Hepatocyte (in vitro differentiated cells): ENCODE results near the gene VPS54. TPM values are rescaled to one million over a fixed set of nuclear protein-coding genes. Genes with fewer than 3 reads are reported as not detected.

Experiments
- DNase-seq: peaks from one replicate; pipeline ENCODE4 v3.0.0-alpha.2; 2016; ENCODE audit warnings: low spot score
- H2AFZ ChIP-seq: fragments of 200-600 bp; sonication (generic); 2 replicates; pipeline ENCODE4 v1.6.0; 2016; ENCODE audit warnings: antibody characterized with exemption, mild to moderate bottlenecking
- H3K27ac ChIP-seq: fragments of 200-600 bp; sonication (generic); 2 replicates; pipeline ENCODE4 v1.5.1; 2016; ENCODE audit warnings: mild to moderate bottlenecking
- H3K27me3 ChIP-seq: fragments of 200-600 bp; sonication (generic); 2 replicates; pipeline ENCODE4 v1.6.1; 2016
- H3K36me3 ChIP-seq: fragments of 200-600 bp; sonication (generic); replicated peaks from 2 replicates; pipeline ENCODE4 v1.5.1; 2016; ENCODE audit warnings: low read depth; ENCODE audit not compliant: insufficient read depth
- H3K4me1 ChIP-seq: fragments of 200-600 bp; sonication (generic); 2 replicates; pipeline ENCODE4 v1.5.1; 2016; ENCODE audit warnings: mild to moderate bottlenecking, moderate library complexity; ENCODE audit not compliant: insufficient read depth
- H3K4me2 ChIP-seq: fragments of 200-600 bp; sonication (generic); 2 replicates; pipeline ENCODE4 v1.6.0; 2016
- H3K4me3 ChIP-seq: fragments of 200-600 bp; sonication (generic); 2 replicates; pipeline ENCODE4 v1.5.1; 2016; ENCODE audit warnings: mild to moderate bottlenecking
- H3K79me2 ChIP-seq: fragments of 200-600 bp; sonication (generic); 2 replicates; pipeline ENCODE4 v1.6.0; 2017; ENCODE audit warnings: mild to moderate bottlenecking
- H3K9me2 ChIP-seq: fragments of 200-600 bp; sonication (generic); replicated peaks from 2 replicates; pipeline ENCODE4 v1.6.0; 2017; ENCODE audit warnings: mild to moderate bottlenecking; ENCODE audit not compliant: insufficient read depth
- H3K9me3 ChIP-seq: fragments of 200-600 bp; sonication (generic); 2 replicates; pipeline ENCODE4 v1.5.1; 2016; ENCODE audit warnings: low read depth, mild to moderate bottlenecking
- H4K20me1 ChIP-seq: fragments of 200-600 bp; sonication (generic); 2 replicates; pipeline ENCODE4 v1.6.0; 2016; ENCODE audit warnings: mild to moderate bottlenecking; ENCODE audit not compliant: insufficient read depth, poor library complexity, severe bottlenecking
- EZH2 ChIP-seq: fragments of 200-600 bp; sonication (generic); IDR thresholded peaks from 2 replicates; pipeline ENCODE4 v1.6.1; 2016; ENCODE audit warnings: antibody characterized with exemption, mild to moderate bottlenecking, borderline replicate concordance
- EZH2phosphoT487 ChIP-seq: fragments of 200-600 bp; sonication (generic); IDR thresholded peaks from one replicate; pipeline ENCODE4 v1.6.1; 2018; ENCODE audit warnings: antibody characterized with exemption, mild to moderate bottlenecking, low read depth, moderate library complexity; ENCODE audit not compliant: unreplicated experiment, severe bottlenecking
- WGBS: methylation state at CpG from one replicate; pipeline ENCODE4 v1.1.6; 2016; ENCODE audit warnings: low lambda C conversion rate; ENCODE audit errors: missing lambda C conversion rate; 5-methylcytosine and 5-hydroxymethylcytosine counted together
- polyA plus RNA-seq: library from polyadenylated mRNA; unstranded; fragments of >200 nt; fragmentation: Nextera tagmentation; extraction: Ambion mirVana; gene quantifications from 2 replicates; pipeline ENCODE4 v1.2.1, GENCODE V29; 2016
- total RNA-seq: library from RNA; depleted of rRNA; stranded (reverse); fragments of >200 nt; gene quantifications from 2 replicates; pipeline ENCODE4 v1.2.3, GENCODE V29; 2014
- TF ChIP-seq, protein P1 (sequence below): fragments of 200-600 bp; sonication (generic); IDR thresholded peaks from 2 replicates; pipeline ENCODE4 v1.5.1; 2016; ENCODE audit warnings: antibody characterized with exemption, mild to moderate bottlenecking; ENCODE audit not compliant: poor library complexity

VPS54 gene
- total and polyA plus RNA-seq, 2 experiments from 2014 or later: 14.5 to 40.5 TPM

DNA sequence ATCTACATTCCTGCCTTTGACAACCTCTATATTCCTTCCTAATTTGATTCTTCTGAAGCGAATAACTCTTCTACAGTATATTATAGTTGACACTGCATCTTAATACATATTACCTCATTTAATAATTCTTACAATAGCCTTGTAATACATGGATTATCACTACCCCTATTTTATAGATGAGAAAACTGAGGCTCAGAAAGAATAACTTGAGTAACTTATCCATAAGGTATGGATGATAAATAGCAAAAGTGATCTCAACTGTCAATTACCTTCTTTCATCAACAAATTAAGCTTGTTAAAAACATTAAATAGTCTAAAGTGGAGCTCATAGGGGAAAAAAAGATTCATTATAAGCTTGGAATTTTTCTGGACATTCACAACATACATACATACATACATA is 4.6 kb downstream of the VPS54 start:
- no peaks in the 10 kb centered on the region for H3K9me3 ChIP-seq
- WGBS: 98% methylated on average over 1 of the region's 1 CpG
- peaks cover 89% of the 10 kb centered on the region for H3K79me2 ChIP-seq
- peaks cover 9% of the 10 kb centered on the region for H3K4me1 ChIP-seq
- no peaks in the 10 kb centered on the region for H3K27me3 ChIP-seq
- peaks cover 24% of the 10 kb centered on the region for H4K20me1 ChIP-seq
- no peak overlapping the region for H3K27ac ChIP-seq
- H3K36me3 ChIP-seq: no peaks in the 10 kb centered on the region
- no peak overlapping the region for H3K4me3 ChIP-seq
- H3K4me2 ChIP-seq: no peak overlapping the region
- no peak overlapping the region for H2AFZ ChIP-seq
- no peaks in the 10 kb centered on the region for H3K9me2 ChIP-seq
- no peak for DNase-seq
- TF ChIP-seq, protein P1, sequence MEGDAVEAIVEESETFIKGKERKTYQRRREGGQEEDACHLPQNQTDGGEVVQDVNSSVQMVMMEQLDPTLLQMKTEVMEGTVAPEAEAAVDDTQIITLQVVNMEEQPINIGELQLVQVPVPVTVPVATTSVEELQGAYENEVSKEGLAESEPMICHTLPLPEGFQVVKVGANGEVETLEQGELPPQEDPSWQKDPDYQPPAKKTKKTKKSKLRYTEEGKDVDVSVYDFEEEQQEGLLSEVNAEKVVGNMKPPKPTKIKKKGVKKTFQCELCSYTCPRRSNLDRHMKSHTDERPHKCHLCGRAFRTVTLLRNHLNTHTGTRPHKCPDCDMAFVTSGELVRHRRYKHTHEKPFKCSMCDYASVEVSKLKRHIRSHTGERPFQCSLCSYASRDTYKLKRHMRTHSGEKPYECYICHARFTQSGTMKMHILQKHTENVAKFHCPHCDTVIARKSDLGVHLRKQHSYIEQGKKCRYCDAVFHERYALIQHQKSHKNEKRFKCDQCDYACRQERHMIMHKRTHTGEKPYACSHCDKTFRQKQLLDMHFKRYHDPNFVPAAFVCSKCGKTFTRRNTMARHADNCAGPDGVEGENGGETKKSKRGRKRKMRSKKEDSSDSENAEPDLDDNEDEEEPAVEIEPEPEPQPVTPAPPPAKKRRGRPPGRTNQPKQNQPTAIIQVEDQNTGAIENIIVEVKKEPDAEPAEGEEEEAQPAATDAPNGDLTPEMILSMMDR: no peak
- TF ChIP-seq EZH2 (no peak), EZH2phosphoT487 (no peak)

GRCh38 chr2:64013053-64013452 is 6.2 kb downstream of the VPS54 start:
- no peak overlapping the region for H2AFZ ChIP-seq
- no peak overlapping the region for H3K4me2 ChIP-seq
- DNase-seq: no peak
- peaks cover 100% of the 10 kb centered on the region for H3K79me2 ChIP-seq
- TF ChIP-seq EZH2phosphoT487 (no peak), EZH2 (no peak)
- TF ChIP-seq, protein P1: no peak
- no peak overlapping the region for H3K27ac ChIP-seq
- H3K9me3 ChIP-seq: no peaks in the 10 kb centered on the region
- peaks cover 7% of the 10 kb centered on the region for H3K4me1 ChIP-seq
- 95% methylated on average over 2 of the region's 2 CpGs for WGBS
- no peaks in the 10 kb centered on the region for H3K36me3 ChIP-seq
- no peaks in the 10 kb centered on the region for H3K27me3 ChIP-seq
- H3K4me3 ChIP-seq: no peak overlapping the region
- H3K9me2 ChIP-seq: no peaks in the 10 kb centered on the region
- H4K20me1 ChIP-seq: peaks cover 30% of the 10 kb centered on the region

- Histone ChIP-seq H3K27ac (no peak overlapping the region), H3K4me1 (peaks cover 2% of the 10 kb centered on the region), H3K4me2 (no peak overlapping the region), H3K9me2 (no peaks in the 10 kb centered on the region), H3K27me3 (no peaks in the 10 kb centered on the region), H3K4me3 (no peak overlapping the region), H2AFZ (no peak overlapping the region), H3K79me2 (peaks cover 100% of the 10 kb centered on the region), H3K36me3 (no peaks in the 10 kb centered on the region), H3K9me3 (no peaks in the 10 kb centered on the region), H4K20me1 (peaks cover 30% of the 10 kb centered on the region)
- WGBS: 92% methylated on average over 2 of the region's 2 CpGs
- no peak for DNase-seq
- TF ChIP-seq EZH2phosphoT487 (no peak), EZH2 (no peak)
- TF ChIP-seq, protein P1: no peak
Observed at GRCh38 chr2:64012115-64012514, 7.1 kb downstream of the VPS54 start.

- Histone ChIP-seq H3K36me3 (no peaks in the 10 kb centered on the region), H3K79me2 (peaks cover 97% of the 10 kb centered on the region), H3K4me2 (no peak overlapping the region), H3K9me3 (no peaks in the 10 kb centered on the region), H3K9me2 (no peaks in the 10 kb centered on the region), H3K27ac (no peak overlapping the region), H4K20me1 (peaks cover 30% of the 10 kb centered on the region), H3K4me3 (no peak overlapping the region), H3K27me3 (no peaks in the 10 kb centered on the region), H3K4me1 (no peaks in the 10 kb centered on the region), H2AFZ (no peak overlapping the region)
- 96% methylated on average over 4 of the region's 4 CpGs for WGBS
- DNase-seq: no peak
- TF ChIP-seq, protein P1: no peak
- TF ChIP-seq EZH2phosphoT487 (no peak), EZH2 (no peak)
Observed at GRCh38 chr2:64008434-64009009, 10.7 kb downstream of the VPS54 start.
